GM18505 (cell line): Measurements from ENCODE around the gene SP140.
"Not testable (repeated sequence)": the region's sequence is repeated elsewhere in the genome, so short reads cannot be mapped to it uniquely, and the experiment has no call there.

ENCODE experiments used
- ATAC-seq: cut with Tn5 transposase; IDR thresholded peaks from one replicate; pipeline ENCODE4 v1.9.1; 2021; ENCODE audit not compliant: unreplicated experiment
- POLR2A ChIP-seq: IDR thresholded peaks from 4 replicates; pipeline ENCODE4 v1.6.1; 2011; ENCODE audit warnings: borderline replicate concordance; ENCODE audit not compliant: insufficient read depth, insufficient read length; ENCODE audit errors: extremely low read depth

SP140 gene

DNA sequence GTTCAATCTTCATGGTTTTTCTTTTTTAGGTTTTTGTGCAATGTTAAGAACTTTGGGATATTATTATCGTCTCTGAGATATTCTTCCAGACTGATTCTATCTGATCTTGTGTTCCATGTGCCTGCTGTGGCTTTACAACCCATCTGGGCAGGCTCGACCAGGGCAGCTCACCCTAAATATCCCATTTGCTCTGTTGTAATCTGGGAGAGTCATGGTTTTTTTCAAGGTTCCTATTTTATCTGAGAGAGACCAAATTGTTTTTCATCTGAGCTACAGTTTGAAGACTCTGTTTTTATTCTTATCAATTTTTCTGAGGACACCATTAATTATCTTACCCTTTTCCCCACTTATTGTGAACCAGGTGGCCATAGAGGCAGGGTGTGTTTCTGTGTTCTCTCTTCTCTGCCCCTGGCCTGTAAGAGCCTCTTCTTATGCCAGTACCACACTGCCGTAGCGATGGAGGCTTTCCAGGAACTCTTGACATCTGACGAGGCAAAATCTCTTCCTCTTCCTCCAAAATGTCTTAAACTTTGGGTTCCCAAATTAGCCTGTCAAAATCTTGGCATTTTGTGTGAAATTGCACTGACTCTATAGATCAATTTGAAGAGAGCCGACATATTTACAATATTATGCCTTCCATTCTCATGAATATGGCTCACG lies 104.5 kb downstream of the SP140 start:
- TF ChIP-seq POLR2A, result no peak
- ATAC-seq, result no peak

DNA sequence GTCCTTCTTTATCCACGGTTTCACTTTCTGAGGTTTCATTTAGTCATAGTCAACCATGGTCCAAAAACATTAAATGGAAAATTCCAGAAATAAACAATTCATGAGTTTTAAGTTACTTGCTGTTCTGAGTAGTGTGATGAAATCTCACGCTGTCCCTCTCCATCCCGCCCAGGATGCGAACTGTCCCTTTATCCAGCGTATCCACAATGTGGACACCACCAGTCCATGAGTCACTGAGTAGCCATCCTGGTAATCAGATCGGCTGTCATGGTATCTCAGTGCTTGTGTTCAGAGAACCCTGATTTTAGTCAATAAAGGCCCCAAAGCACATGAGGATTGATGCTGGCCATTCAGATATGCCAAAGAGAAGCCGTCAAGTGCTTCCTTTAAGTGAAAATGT lies 105.2 kb downstream of the SP140 start:
- TF ChIP-seq POLR2A, result no peak

DNA sequence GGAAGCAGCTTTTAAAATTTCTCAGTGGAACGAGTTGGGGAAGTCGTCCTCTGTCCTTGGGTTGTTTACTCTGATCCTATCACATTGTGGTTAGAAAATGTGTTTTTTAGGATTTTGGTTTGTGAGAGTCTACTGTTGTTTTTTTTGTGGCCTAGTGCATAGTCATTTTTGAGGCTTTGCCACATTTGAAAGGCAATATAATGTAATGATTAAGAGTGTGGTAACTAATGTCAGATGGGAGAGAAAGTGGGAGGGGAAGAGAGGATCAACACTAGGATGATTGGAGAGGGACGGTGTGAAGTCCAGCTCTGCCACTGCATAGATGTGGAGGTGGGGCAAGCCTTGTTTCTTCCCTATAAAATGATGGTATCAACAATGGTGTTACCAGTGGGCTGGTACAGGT lies 109.9 kb downstream of the SP140 start:
- ATAC-seq, result no peak

More for the DNA sequence above, 105.2 kb downstream of the SP140 start:
- no peak for ATAC-seq

DNA sequence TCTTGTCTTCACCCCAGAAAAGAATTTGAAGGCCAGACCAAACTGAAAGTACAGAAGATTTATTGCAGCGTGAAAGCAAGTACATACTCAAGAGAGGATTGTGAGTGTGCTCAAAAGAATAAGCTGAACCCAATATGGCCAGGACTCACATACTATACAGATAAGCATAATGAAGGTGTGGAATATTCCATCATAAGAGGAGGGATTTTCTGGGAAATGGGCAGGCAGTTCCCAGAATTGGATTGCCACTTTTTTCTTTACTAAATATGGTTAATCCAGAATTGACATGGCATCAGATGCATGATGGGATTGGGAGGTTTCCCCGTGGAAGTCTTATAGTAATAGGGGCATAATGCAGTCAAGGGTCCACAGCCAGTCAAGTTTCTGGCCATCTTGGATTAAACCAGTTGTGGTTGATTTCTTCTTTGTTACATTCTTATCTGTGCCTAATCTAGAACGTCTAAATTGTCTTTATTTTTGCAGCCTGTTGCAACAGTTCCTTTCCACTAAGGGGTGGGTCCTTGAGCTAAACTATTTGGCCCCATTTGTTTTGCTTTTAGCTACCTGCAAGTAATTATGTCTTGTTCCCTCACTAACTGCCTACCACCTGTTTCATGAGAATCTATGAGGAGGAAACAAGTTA lies 110.4 kb downstream of the SP140 start:
- no peak for TF ChIP-seq POLR2A
- no peak for ATAC-seq

More for the DNA sequence above, 109.9 kb downstream of the SP140 start:
- no peak for TF ChIP-seq POLR2A

DNA sequence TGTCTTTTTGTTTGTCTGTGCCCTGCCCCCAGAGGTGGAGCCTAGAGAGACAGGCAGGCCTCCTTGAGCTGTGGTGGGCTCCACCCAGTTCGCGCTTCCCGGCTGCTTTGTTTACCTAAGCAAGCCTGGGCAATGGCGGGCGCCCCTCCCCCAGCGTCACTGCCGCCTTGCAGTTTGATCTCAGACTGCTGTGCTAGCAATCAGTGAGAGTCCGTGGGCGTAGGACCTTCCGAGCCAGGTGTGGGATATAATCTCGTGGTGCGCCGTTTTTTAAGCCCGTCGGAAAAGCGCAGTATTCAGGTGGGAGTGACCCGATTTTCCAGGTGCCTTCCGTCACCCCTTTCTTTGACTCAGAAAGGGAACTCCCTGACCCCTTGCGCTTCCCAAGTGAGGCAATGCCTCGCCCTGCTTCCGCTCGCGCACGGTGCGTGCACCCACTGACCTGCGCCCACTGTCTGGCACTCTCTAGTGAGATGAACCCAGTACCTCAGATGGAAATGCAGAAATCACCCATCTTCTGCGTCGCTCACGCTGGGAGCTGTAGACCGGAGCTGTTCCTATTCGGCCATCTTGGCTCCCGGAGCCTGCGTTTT lies 116.5 kb downstream of the SP140 start:
- not testable (repeated sequence) for ATAC-seq

DNA sequence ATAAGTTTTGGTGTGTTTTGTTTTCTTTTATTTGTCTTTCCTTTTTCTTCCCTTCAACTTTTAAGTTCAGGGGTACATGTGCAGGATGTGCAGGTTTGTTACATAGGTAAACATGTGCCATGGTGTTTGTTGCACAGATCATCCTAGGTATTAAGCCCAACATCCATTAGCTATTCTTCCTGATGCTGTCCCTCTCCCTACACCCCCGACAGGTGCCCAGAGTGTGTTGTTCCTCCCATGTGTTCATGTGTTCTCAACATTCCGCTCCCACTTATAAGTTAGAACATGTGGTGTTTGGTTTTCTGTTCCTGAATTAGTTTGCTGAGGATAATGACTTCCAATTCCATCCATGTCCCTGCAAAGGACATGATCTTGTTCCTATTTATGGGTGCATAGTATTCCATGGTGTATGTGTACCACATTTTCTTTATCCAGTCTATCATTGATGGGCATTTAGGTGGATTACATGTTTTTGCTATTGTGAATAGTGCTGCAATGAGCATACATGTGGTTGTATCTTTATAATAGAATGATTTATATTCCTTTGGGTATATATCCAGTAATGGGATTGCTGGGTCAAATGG lies 117.6 kb downstream of the SP140 start:
- ATAC-seq, result not testable (repeated sequence)

DNA sequence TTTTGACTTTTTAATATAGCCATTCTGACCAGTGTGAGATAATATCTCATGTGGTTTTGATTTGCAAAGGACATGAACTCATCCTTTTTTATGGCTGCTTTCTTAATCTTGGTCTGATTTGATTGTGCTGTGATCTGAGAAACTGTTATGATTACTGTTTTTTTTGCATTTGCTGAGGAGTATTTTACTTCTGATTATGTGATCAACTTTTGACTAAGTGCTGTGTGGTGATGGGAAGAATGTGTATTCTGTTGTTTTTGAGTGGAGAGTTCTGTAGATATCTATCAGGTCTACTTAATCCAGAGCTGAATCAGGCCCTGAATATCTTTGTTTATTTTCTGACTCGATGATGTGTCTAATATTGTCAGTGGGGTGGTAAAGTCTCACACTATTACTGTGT lies 118.2 kb downstream of the SP140 start:
- no peak for TF ChIP-seq POLR2A
- no peak for ATAC-seq

DNA sequence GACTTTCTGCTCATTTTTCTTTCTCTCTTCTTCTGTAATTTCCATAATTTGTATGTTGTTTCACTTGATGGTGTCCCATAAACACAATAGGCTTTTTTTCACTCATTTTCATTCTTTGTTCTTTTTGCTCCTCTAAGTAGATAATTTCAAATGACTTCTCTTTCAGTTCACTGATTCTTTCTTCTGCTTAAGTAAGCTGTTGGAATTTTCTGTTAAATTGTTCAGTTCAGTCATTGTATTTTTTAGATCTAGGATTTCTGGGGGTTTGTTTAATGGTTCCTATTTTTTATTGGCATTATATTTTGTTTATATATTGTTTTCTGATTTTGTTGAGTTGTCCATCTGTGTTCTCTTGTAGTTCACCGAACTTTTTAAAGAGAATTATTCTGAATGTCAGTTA lies 120.9 kb downstream of the SP140 start:
- no peak for TF ChIP-seq POLR2A
- ATAC-seq, result no peak

DNA sequence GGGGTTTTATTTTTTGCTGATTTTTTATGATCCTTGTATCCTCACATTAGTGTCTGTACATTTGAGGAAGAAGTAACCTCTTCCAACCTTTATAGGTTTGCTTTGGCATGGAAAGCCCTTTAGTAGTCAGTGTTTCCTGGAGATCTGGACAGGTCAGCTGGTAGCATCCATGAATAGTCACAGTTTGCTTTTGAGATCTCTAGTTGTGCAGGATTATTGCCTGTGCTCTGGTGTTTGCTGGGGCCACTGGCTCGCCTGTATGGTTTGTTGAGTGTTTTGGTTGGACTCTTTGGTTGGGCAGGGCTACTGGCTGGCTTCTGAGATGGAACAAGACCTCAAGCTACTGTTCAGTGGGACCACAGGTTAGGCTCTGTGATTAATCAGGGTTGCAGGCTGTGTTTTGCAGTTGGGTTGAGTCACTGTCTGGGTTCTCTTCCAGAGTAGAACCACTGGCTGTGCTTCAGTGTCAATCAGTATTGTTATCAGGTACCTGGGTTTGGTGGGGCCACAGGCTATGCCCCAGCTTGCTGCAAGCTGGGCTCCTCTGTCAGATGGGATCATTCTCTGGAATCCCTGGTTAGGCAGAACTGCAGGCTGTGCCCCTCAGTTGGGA lies 121.5 kb downstream of the SP140 start:
- no peak for TF ChIP-seq POLR2A
- ATAC-seq, result no peak

DNA sequence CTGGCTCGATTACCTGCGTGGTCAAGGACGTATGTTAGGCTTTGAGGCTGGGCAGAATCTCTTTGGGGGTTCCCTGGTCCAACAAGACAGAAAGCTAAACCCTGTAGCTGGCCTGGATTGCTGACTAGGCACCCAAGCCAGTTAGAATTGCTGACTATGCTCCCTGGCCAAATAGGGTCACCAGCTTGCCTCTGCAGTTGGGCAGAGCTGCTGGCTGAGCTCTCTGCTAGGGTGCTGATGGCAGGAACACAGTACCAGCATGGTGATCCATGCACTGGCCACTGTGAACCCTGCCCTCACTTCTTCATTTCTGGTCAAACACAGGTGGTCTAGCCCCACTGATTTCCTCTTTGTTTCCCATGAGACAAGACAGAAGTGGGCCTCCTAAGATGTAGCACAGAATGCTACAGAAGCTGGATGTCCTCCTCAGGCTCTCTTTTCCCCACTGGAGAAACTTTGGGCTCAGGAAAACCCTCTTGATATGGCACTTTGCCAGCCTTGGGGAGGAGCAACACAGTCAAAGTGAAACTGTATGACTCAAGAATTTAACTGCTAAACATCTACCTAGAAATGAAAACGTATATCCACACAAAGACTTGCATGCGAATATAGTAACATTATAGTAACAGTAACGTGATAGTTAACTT lies 122.2 kb downstream of the SP140 start:
- TF ChIP-seq POLR2A, result no peak
- ATAC-seq, result no peak

DNA sequence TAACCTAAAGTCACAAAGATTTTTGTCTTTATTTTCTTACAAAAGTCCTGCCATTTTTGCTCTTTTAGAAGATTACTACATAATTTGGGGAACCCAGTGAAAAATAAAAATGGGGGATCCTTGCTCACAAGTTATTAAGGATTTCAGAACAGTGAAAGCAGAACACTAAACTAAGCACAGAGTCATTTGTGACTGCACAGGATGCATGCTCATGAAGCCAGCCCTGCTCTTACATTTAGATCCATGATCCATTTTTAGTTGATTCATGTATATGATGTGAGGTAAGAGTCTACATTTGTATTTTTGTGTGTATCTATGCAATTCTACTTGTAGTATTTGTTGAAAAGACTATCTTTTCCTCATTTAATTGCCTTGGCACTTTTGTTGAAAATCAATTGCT lies 123.3 kb downstream of the SP140 start:
- no peak for ATAC-seq
- no peak for TF ChIP-seq POLR2A

DNA sequence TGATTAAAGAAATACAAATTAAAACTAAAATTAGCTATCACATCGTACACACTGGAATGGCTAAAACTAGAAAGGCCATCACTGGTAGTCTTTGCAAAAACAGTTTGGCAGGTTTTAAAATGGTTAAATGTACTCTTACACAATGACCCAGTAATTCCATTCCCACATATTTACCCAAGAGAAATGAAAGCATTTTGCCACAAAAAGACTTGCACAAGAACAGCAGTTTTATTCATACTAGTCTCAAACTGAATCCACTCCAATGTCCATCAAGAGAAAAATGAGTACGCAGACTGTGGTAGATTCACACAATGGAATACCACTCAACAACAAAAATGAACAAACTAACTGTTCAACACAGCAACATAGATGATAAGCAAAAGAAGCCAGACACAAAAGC lies 130.5 kb downstream of the SP140 start:
- no peak for ATAC-seq
- no peak for TF ChIP-seq POLR2A

DNA sequence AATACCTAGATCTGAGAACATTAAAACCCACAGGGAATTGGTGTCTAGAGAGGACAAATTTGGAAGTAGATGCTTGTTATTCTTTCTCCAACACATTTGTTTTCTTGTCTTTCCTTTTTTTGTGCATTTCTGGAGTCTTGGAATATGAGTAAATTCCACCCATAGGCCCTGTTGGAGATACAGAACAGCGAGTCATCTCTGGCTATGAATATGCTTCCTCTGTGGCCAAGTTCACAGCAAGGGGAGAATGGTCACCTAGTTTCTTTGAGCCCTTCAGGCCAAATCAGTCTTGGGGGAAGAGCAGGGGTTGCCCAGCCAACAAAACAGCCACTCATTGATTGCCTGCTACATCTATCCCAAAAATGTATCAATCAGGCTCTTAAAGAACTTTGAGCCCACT lies 132.8 kb downstream of the SP140 start:
- ATAC-seq, result no peak
- TF ChIP-seq POLR2A, result no peak
